CD4-positive, alpha-beta T cell treated with Interleukin-4 for 4 hours (primary cell): ENCODE data around the gene PCF11.

ENCODE experiments used
- DNase-seq: peaks from one replicate; pipeline ENCODE4 v3.0.0-alpha.2; 2020

Gene PCF11

GRCh38 chr11:83152264-83152663 lies 4.7 kb upstream of the PCF11 start:
- DNase-seq: no peak

GRCh38 chr11:83153764-83154163 lies 3.2 kb upstream of the PCF11 start:
- DNase-seq: no peak

DNA sequence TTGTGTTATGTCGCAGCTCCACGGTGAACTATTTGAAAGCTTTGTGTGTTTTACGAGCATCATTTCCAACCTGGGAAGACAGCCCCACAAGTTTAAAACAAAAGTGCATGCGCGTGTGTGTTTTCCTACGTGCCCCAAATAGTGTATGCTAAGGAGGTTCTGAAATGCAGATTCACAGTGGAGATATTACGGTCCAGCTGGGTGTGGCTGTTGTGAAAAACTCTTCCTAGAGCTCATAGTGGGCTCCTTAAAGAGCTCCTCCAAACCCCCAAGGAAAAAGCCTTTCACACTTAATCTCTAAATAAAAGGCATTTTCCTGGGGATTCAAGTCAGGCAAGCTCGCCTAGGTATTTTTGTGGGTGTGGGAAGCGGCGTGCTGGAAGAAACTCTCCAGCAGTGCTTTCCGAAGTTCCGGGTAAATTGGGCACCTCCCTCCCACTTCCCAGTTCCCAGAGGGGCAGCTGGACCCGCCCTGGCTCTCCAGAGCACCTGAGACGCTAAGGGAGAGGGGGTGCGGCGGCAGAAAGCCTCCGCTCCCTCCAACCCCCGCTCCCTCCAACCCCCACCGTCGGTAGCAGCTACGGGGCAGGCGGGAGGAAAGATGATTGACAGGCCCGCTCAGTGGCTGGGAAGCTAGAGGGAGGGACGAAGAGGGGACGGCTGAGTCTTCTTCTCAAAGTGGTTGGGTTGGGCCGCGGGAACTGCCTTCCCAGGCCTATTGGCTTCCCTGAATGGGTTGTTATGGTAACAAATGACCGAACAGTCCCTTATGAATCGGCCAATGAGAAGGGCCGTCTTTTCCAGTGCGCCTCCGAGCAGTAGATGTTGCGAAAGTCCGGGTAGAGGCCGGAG lies 561 bp upstream of the PCF11 start:
- peak; percentile 100 for DNase-seq

DNA sequence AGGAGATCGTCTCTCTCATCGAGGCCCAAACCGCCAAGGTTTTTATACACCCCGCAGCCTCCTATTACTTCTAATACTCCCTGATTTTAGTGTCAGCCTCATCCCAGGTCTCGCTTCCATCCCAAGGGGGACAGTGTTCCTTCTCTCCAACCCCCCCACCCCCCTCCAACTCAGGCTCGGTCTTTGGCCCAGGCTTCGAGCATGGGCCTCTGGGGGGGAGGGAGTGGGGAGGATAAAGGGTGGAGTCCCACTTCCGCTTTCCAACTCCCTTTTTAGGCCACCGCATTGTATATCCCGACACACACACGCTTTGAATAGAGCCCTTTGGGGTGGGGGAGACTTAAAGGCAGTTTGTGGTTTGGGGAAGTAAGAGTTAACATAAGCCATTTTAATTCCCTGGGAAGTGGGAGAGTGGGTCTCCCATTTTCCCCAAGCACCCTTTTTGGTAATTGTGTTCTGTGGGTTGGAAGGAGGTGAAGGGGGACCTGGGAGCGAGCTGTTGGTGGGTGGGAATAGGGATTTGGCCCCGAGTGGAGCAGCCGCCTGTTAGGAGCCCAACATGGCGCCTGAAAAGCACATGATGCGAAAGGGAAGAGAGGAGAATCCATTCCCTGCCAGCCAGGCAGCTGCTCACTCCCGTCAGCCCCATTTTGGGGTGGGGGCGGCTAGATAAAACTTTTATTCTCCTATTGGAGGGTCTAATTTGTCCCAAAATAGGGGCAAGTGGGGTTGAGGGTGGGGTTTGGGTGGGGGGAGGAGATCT lies 844 bp downstream of the PCF11 start:
- peak; percentile 31 for DNase-seq

GRCh38 chr11:83158357-83158786 lies 1.4 kb downstream of the PCF11 start:
- peak; percentile 40 for DNase-seq

DNA sequence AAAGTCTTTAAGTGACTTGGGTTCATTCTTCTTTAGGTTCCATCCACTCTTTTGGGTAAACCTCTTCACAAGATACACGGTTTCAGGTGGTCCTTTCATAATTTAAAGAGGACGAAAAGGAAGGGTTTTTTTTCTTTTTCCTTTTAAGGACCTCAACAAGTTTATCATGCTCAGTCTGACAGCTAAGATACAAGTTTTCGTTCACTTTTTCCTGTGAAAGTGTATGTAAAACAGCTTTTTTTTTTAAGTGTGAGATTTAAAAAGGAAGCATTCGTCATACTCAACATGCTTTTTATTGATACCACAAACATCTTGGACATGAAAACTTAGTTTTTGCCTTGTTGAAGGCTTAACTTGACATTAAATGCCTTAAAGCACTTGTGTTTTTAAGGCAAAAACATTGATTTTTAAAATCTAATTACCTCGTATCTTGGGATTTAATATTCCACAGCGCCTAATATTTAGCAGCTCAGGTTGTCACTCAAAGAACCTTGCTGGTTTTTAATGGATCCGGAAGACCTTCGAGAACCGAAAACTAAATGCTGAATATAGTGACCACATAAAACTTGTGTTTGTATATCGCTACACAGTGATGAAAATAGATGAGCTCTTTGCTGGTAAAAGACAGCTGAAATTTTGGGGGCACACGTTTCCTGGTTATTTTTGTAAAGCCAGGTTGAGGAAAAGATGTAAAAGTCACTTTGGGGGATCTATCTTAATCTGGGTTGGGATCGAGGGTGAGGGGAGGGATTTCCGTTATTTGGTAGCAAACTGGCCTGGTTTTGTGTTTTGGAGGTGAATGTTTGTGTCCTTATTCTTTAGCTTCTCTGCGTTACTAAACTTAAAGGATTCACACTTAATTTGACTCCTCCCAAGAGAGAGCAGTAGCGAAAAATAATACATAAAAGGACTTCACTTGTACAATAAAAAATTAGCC lies 2.3 kb downstream of the PCF11 start:
- peak; percentile 42 for DNase-seq

GRCh38 chr11:83159902-83160865 lies 3.3 kb downstream of the PCF11 start:
- DNase-seq: peak; percentile 23

DNA sequence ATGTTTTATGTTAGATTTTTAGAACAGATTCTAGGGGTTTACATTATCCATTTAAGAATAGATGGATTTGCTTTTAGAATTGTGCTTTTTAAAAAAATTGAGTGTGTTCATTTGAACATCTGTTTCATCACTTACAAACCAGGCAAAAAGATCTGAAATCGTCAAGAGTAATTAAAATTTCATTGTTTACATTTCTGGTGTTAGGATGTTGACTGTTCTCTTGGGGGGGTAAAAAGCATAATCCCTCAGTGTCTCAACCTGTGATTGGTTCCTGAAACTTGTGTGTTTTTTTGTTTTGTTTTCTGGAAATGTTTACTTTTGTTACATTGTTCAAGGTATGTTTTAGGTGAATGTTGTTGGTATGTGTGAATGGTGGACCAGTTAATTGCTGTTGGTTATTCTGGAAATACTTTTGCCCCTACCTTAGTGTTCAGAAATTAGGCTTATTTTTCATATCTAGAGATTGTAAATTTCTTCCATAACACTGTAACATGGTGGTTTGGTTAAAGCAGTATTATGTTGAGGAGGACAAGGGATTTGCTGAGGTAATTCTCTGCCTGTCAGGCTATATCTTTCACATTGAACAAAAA lies 4.8 kb downstream of the PCF11 start:
- DNase-seq: no peak

GRCh38 chr11:83162377-83162776 lies 5.4 kb downstream of the PCF11 start:
- peak; percentile 50 for DNase-seq

DNA sequence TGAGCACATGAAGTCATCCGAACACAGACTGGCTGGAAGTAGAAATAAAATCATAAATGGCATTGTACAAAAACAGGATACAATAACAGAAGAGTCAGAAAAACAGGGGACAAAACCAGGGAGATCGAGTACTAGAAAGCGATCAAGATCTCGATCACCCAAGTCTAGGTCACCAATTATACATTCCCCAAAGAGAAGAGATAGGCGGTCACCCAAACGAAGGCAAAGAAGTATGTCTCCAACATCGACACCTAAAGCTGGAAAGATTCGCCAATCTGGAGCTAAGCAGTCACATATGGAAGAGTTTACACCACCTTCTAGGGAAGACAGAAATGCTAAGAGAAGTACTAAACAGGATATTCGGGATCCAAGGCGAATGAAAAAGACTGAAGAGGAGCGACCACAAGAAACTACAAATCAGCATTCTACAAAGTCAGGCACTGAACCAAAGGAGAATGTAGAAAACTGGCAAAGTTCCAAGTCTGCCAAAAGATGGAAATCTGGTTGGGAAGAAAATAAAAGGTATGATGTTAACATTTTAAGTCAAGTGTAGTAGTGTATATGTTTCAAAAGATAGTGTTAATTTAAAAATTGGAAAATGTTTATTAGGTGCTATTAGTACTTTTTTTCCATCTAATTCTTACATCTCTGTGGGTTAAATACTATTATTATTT lies 9.4 kb downstream of the PCF11 start:
- DNase-seq: no peak

DNA sequence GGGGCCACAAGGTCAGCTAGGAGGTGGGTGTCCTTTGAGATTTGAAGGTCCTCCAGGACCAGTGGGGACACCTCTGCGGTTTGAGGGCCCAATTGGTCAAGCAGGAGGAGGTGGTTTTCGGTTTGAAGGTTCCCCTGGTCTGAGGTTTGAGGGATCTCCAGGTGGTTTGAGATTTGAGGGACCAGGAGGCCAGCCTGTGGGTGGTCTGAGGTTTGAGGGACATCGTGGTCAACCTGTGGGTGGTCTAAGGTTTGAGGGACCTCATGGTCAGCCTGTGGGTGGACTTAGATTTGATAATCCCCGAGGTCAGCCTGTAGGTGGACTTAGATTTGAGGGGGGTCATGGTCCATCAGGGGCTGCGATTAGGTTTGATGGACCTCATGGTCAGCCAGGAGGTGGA lies 11.8 kb downstream of the PCF11 start:
- no peak for DNase-seq

DNA sequence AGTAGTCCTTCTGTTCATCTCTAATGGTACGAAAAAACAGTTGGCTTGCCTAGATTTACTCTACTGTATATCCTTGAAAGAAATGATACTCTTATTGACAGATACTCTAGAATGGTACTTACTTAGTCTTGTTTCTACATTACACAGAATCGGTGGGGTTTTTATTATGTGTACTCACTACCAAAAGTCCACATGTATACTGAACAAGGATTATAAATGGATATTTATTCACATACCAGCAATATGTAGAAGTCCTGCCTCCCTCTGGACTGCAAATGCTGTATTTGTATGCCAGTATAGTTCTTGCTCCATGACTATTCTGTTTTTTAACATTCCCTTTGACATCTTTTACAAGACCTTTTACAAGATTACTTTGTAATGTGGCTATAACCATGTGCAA lies 13.9 kb downstream of the PCF11 start:
- DNase-seq: no peak

DNA sequence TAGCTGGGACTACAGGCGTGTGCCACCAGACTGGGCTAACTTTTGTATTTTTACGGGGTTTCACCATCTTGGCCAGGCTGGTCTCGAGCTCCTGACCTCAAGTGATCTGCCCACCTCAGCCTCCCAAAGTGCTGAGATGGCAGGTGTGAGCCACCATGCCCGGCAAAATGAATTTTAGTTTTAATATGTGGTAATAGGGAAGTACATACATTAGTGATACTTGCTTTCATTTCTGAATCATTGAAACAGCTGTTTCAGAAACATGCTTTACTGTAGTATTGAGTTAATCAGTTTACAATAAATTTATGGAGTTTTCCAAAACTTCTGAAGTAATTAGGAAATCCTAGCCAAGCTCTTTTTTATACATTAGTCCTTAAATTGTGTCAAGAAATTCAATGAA lies 15.6 kb downstream of the PCF11 start:
- no peak for DNase-seq

DNA sequence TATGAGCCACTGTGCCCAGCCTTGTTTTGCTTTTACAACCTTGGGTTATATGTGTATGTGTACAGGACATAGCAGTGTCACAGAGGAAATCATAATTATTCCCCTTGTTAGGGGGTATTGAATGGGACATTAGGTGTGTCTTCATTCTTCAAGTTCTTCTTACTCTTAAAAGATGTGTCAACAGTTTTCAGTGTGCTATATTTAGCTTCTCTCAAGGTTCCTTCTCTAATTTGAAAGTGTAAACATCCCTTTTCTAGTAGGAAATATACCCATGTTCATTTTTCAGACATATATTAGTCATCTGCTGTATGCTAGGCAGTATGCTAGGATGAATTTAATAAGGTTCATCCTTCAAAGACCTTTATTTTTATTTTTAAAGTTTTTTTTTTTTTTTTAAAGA lies 17.1 kb downstream of the PCF11 start:
- DNase-seq: no peak

- no peak for DNase-seq
Observed at GRCh38 chr11:83175815-83176214, 18.9 kb downstream of the PCF11 start.

DNA sequence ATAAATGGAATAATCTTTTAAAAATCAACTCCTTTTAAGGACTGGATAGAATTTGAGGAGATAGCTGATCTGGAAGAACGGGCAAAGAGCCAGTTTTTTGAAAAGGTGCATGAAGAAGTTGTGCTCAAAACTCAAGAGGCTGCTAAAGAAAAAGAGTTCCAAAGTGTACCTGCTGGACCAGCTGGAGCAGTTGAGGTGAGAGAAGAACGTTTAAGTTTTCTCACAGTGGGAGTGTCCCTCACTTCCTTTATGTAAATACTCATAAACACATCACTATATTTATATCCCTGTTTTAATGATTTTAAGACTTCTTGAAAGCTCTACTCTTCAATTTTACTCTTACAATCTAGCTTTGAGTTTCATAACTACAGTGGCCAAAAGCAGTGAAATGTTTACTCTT lies 24.9 kb downstream of the PCF11 start:
- no peak for DNase-seq

DNA sequence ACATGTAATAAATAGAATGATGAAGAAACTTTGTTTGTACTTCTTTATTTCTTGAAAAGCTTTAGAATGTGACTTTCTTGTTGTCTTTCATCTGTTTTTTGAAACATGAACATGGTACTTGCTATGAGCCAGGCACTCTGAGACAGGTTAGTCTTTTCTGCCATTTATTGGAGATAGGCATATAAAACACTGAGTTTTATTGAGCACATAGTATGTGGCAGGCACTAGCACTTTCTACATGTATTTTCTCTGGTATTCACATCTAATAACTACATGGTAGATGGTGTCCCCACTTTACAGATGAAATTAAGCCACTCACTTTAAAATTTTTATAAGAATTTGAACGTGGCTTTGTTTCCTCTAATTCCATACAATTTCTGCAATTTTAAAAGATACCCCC lies 28.8 kb downstream of the PCF11 start:
- no peak for DNase-seq

GRCh38 chr11:83187465-83187864 lies 30.5 kb downstream of the PCF11 start:
- no peak for DNase-seq

DNA sequence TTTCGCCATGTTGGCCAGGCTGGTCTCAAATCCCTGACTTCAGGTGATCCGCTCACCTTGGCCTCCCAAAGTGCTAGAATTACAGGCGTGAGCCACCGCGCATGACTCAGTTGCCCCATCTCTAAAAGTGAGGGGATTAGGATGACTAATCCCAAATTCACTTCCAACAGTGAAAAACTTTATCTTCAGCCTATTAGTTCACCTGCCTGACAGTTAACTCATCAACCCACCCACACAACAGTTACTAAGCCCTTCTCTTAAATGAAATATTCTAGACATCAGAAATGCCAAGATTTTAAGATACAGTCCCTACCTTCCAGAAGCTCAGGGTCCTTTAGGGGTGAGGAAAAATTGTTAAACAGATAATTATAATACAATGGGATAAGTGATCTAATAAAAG lies 34.6 kb downstream of the PCF11 start:
- DNase-seq: no peak

GRCh38 chr11:83191986-83192385 lies 35.1 kb downstream of the PCF11 start:
- no peak for DNase-seq
